Esophagus squamous epithelium (tissue), 5 donors: ENCODE data around the gene CHN2. TPM values are rescaled to one million over a fixed set of nuclear protein-coding genes. Genes with fewer than 3 reads are reported as not detected.

Experiments used
- DNase-seq: peaks from one replicate; lab custom pipeline; 2025; lab: John Stamatoyannopoulos, UW
- H3K27ac ChIP-seq, 4 donors: fragments of 200-600 bp; sonication (generic); one replicate each; pipeline ENCODE4 v1.5.1; 2016 to 2019; ENCODE audit warnings: mild to moderate bottlenecking in 1 of 4
- H3K27me3 ChIP-seq, 4 donors: fragments of 200-600 bp; sonication (generic); 1 replicate in 3 of 4; 2 replicates in 1 of 4; pipeline versions ENCODE4 v1.5.1 to v1.6.0; 2017 to 2021; ENCODE audit warnings: antibody characterized with exemption in 1 of 4
- H3K36me3 ChIP-seq, 3 donors: fragments of 200-600 bp; sonication (generic); one replicate each; pipeline ENCODE4 v1.5.1; 2016 to 2019
- H3K4me1 ChIP-seq, 3 donors: fragments of 200-600 bp; sonication (generic); one replicate each; pipeline ENCODE4 v1.5.1; 2017 to 2019
- H3K4me3 ChIP-seq, 4 donors: fragments of 200-600 bp; sonication (generic); 1 replicate in 3 of 4; 2 replicates in 1 of 4; pipeline ENCODE4 v1.5.1; 2016 to 2019; ENCODE audit warnings: mild to moderate bottlenecking in 2 of 4, moderate library complexity in 1 of 4
- H3K9me3 ChIP-seq, 3 donors: fragments of 200-600 bp; sonication (generic); one replicate each; pipeline ENCODE4 v1.5.1; 2016 to 2019
- CTCF ChIP-seq, 6 experiments: fragments of 450-650 bp in 4 of 6; fragments of 200-600 bp in 2 of 6; sonication (generic) in 2 of 6; IDR thresholded peaks; one replicate each; pipeline ENCODE4 v1.5.1; 2016 to 2019; ENCODE audit warnings: antibody characterized with exemption in 6 of 6, mild to moderate bottlenecking in 4 of 6, moderate library complexity in 4 of 6
- POLR2A ChIP-seq, 4 donors: fragments of 450-650 bp; IDR thresholded peaks; one replicate each; pipeline ENCODE4 v1.6.1; 2017; ENCODE audit warnings: antibody characterized with exemption in 4 of 4, mild to moderate bottlenecking in 4 of 4, moderate library complexity in 3 of 4
- WGBS, 2 donors: methylation state at CpG; one replicate each; pipeline ENCODE4 v1.1.5; 2018; 5-methylcytosine and 5-hydroxymethylcytosine counted together
- intact Hi-C: fragments of 100-400 bp; cut with DNase I; formaldehyde crosslinking; loops from one replicate; pipeline ENCODE4 v1.15.0; 2022
- total RNA-seq, 4 donors: library from RNA; depleted of rRNA; stranded (reverse); fragments of >200 nt; gene quantifications; one replicate each; pipeline ENCODE4 v1.1.0, GENCODE V29; 2016
- donor health status: DM: yes; HTN: yes; CAD: no.

CHN2 gene
- total RNA-seq, 4 donors from 2014 or later, result 0.08 to 8.6 (median 1.7) TPM

- DNase-seq, result no peak
- no peak overlapping the region for H3K4me3 ChIP-seq
- H3K9me3 ChIP-seq, result no peaks in the 10 kb centered on the region
- TF ChIP-seq POLR2A (IDR thresholded peaks at IDR 0.05), result no peak
- no peak for TF ChIP-seq CTCF (IDR thresholded peaks at IDR 0.05)
- no peaks in the 10 kb centered on the region for H3K36me3 ChIP-seq
- no peaks in the 10 kb centered on the region for H3K4me1 ChIP-seq
- no peaks in the 10 kb centered on the region for H3K27me3 ChIP-seq
- H3K27ac ChIP-seq, result no peak overlapping the region
- intact Hi-C loops, result no loop called here
Measured at GRCh38 chr7:29296421-29296820, 101.8 kb downstream of the CHN2 start.

DNA sequence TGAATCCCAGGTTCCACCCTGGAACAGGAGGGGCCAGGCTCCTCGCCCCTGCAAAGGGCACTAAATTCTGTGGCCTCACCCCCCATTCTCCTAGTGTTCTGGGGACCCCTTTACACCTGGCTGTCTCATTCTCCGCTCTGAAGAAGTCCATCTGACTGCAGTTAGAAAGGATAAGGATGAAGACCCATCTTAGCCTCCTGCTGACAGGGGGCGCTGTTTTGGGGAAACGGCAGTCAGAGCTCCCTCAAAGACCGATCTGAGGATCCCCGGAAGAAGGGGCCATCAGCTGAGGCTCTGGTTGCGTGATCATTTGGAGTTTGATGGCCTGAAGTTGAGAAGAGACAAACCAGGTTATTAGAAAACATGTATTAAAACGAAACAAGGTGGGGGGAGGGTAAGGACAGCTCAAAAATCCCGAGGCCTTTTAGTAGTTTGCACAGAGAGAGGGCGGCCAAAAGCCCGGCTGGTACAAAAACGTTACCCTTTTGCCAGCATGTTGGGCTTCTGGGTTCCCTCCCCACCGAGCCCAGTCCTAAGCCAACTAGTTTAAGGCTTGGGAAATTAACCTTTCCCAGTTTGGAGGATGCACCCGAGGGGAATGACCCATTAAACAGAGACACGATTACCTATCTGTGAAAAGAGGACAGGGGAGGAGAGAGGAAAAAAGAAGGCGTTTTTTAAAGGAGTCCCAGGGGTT, 102.8 kb downstream of the CHN2 start:
- 79 to 85% methylated on average over 8 to 13 of the region's 16 CpGs for WGBS, 2 donors
- Histone ChIP-seq H3K36me3 (no peaks in the 10 kb centered on the region), H3K27me3 (no peaks in the 10 kb centered on the region), H3K27ac (no peak overlapping the region), H3K4me3 (no peak overlapping the region), H3K9me3 (no peaks in the 10 kb centered on the region), H3K4me1 (no peaks in the 10 kb centered on the region)
- intact Hi-C loops, result no loop called here
- no peak for DNase-seq
- TF ChIP-seq CTCF (IDR thresholded peaks at IDR 0.05) (peak in 1 of 6 experiments; percentile 12), POLR2A (IDR thresholded peaks at IDR 0.05) (no peak)

DNA sequence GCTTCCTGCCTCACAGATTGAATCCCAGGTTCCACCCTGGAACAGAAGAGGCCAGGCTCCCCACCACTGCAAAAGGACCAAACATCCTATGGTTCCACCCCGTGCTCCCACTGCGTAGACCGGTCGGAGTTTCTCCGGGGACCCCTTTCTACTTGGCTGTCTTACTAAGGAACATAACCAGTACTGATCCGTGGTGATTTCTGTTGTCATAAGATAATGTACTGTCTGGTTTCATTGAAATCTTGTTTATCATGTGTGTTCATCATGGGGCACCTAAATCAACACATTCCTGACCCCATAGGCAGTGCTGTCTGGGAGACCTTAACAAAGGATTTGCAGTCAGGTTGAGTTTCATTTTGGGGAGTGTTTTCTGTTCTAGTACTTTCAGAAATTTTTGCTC, 104.5 kb downstream of the CHN2 start:
- Histone ChIP-seq H3K4me1 (no peaks in the 10 kb centered on the region), H3K27ac (no peak overlapping the region), H3K9me3 (no peaks in the 10 kb centered on the region), H3K36me3 (no peaks in the 10 kb centered on the region), H3K4me3 (no peak overlapping the region), H3K27me3 (no peaks in the 10 kb centered on the region)
- intact Hi-C loops, result no loop called here
- 92 to 94% methylated on average over 6 of the region's 6 CpGs for WGBS, 2 donors
- DNase-seq, result no peak
- TF ChIP-seq POLR2A (IDR thresholded peaks at IDR 0.05) (no peak), CTCF (IDR thresholded peaks at IDR 0.05) (no peak)

DNA sequence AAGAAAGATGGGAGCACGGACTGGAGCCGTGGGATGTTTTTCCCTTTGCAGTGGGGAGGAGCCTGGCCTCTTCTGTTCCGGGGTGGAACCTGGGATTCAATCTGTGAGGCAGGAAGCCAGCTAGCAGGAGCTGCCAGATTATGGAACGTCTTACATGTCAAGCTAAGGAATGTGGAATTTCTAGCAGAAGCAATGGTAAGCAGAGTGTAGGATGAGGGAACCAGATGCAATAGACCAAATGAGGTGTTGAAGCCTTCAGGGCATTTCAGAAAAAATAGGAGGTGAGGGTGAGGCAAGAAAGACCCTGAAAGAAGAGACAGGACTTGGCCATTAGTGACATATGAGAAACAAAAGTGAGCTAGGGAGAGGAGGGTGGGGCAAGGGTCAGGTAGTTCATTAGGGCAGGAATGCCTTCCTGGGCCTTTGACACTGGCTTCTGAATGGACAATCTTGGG, 105.5 kb downstream of the CHN2 start:
- no peak overlapping the region for H3K27ac ChIP-seq
- H3K9me3 ChIP-seq, result no peaks in the 10 kb centered on the region
- 47 to 53% methylated on average over 4 of the region's 4 CpGs for WGBS, 2 donors
- H3K27me3 ChIP-seq, result no peaks in the 10 kb centered on the region
- H3K36me3 ChIP-seq, result no peaks in the 10 kb centered on the region
- no peak for DNase-seq
- no peaks in the 10 kb centered on the region for H3K4me1 ChIP-seq
- no peak for TF ChIP-seq CTCF (IDR thresholded peaks at IDR 0.05)
- TF ChIP-seq POLR2A (IDR thresholded peaks at IDR 0.05), result no peak
- H3K4me3 ChIP-seq, result no peak overlapping the region
- intact Hi-C loops, result no loop called here

DNA sequence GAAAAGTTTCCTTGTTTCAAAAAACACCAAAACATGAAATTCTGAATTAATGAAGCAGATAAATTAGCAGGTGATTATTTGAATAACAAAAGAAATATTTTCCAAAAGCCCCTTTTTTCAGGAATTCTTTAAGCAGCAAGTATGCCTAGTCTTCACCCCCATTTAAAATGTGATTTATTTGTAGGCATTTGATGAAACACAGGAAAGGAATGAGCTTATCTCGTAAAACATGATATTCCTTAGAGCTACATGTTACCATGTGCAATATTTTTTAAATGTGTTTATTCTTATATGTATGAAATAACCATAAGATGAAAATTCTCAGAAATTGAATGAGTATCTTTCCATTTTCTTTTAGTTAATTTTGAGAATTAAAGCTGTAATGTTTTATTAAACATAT, 106.1 kb downstream of the CHN2 start:
- no peak for DNase-seq
- TF ChIP-seq POLR2A (IDR thresholded peaks at IDR 0.05), result no peak
- TF ChIP-seq CTCF (IDR thresholded peaks at IDR 0.05), result no peak
- no peaks in the 10 kb centered on the region for H3K27me3 ChIP-seq
- intact Hi-C loops, result no loop called here
- H3K9me3 ChIP-seq, result no peaks in the 10 kb centered on the region
- no peak overlapping the region for H3K4me3 ChIP-seq
- no peaks in the 10 kb centered on the region for H3K4me1 ChIP-seq
- H3K27ac ChIP-seq, result no peak overlapping the region
- H3K36me3 ChIP-seq, result no peaks in the 10 kb centered on the region
- 75 to 84% methylated on average over 1 of the region's 1 CpG for WGBS, 2 donors
